Effector memory CD4-positive, alpha-beta T cell (primary cell): ENCODE results near the gene MEIG1.
A peak's percentile ranks its signal among the peaks of the same experiment; 100 is the strongest.
"Not testable (repeated sequence)": the region's sequence is repeated elsewhere in the genome, so short reads cannot be mapped to it uniquely, and the experiment has no call there.

Experiments
- DNase-seq, 3 donors: peaks; one replicate each; pipeline ENCODE4 v3.0.0-alpha.2; 2020
- H3K27ac ChIP-seq: 2 replicates; pipeline ENCODE4 v1.7.0; 2013; ENCODE audit warnings: mild to moderate bottlenecking, low read length, moderate library complexity; ENCODE audit not compliant: insufficient read depth, poor library complexity, severe bottlenecking
- H3K27me3 ChIP-seq: replicated peaks from 2 replicates; pipeline ENCODE4 v1.7.0; 2013; ENCODE audit warnings: mild to moderate bottlenecking, low read length; ENCODE audit not compliant: insufficient read depth, control insufficient read depth, poor library complexity, severe bottlenecking
- H3K36me3 ChIP-seq: 2 replicates; pipeline ENCODE4 v1.7.0; 2013; ENCODE audit warnings: mild to moderate bottlenecking, low read length, moderate library complexity; ENCODE audit not compliant: control insufficient read depth, insufficient read depth
- H3K4me1 ChIP-seq: 2 replicates; pipeline ENCODE4 v1.7.0; 2013; ENCODE audit warnings: low read length, mild to moderate bottlenecking; ENCODE audit not compliant: control insufficient read depth, insufficient read depth, poor library complexity, severe bottlenecking
- H3K4me3 ChIP-seq: 2 replicates; pipeline ENCODE4 v1.7.0; 2013; ENCODE audit warnings: low read length, low read depth, mild to moderate bottlenecking; ENCODE audit not compliant: insufficient read depth, poor library complexity, severe bottlenecking
- H3K9me3 ChIP-seq: 2 replicates; pipeline ENCODE4 v1.7.0; 2013; ENCODE audit warnings: mild to moderate bottlenecking, low read length, moderate library complexity; ENCODE audit not compliant: control insufficient read depth

MEIG1 gene

GRCh38 chr10:14954001-14954770 lies 5.0 kb upstream of the MEIG1 start, which contains the start of gene DCLRE1C:
TSS of gene DCLRE1C (minus strand) at chr10:14954096. CDS start at chr10:14954010, 86 bp downstream.
- peaks cover 21% of the 10 kb centered on the region for H3K4me1 ChIP-seq
- peak; percentile 77 to 82 (median 78) for DNase-seq

GRCh38 chr10:14954934-14955333 lies 4.3 kb upstream of the MEIG1 start:
- Histone ChIP-seq H3K9me3 (no peaks in the 10 kb centered on the region), H3K36me3 (no peaks in the 10 kb centered on the region), H3K27me3 (no peaks in the 10 kb centered on the region), H3K27ac (peak overlapping the region; percentile 81), H3K4me1 (peaks cover 21% of the 10 kb centered on the region), H3K4me3 (peak overlapping the region; percentile 56)
- DNase-seq: no peak

More at GRCh38 chr10:14954001-14954770, 5.0 kb upstream of the MEIG1 start, which contains the start of gene DCLRE1C:
- peak within 1 kb of the TSS; percentile 56 for H3K4me3 ChIP-seq
- peak within 1 kb of the TSS; percentile 81 for H3K27ac ChIP-seq
- no peaks in the 10 kb centered on the region for H3K27me3 ChIP-seq
- H3K9me3 ChIP-seq: no peaks in the 10 kb centered on the region
- H3K36me3 ChIP-seq: no peaks in the 10 kb centered on the region

GRCh38 chr10:14958872-14959220 lies 342 bp upstream of the MEIG1 start:
- peak overlapping the region; percentile 80 for H3K4me3 ChIP-seq
- no peaks in the 10 kb centered on the region for H3K36me3 ChIP-seq
- peak overlapping the region; percentile 87 for H3K27ac ChIP-seq
- DNase-seq: no peak
- no peaks in the 10 kb centered on the region for H3K27me3 ChIP-seq
- peaks cover 12% of the 10 kb centered on the region for H3K4me1 ChIP-seq
- no peaks in the 10 kb centered on the region for H3K9me3 ChIP-seq

GRCh38 chr10:14967897-14968296 lies 8.7 kb downstream of the MEIG1 start:
- Histone ChIP-seq H3K9me3 (no peaks in the 10 kb centered on the region), H3K4me3 (no peak overlapping the region), H3K4me1 (no peaks in the 10 kb centered on the region), H3K36me3 (no peaks in the 10 kb centered on the region), H3K27me3 (no peaks in the 10 kb centered on the region), H3K27ac (no peak overlapping the region)
- DNase-seq: no peak

GRCh38 chr10:14971867-14972448 lies 12.8 kb downstream of the MEIG1 start:
- DNase-seq: peak in 1 of 3 donors; percentile 11
- H3K4me1 ChIP-seq: no peaks in the 10 kb centered on the region
- H3K9me3 ChIP-seq: no peaks in the 10 kb centered on the region
- H3K27ac ChIP-seq: no peak overlapping the region
- no peaks in the 10 kb centered on the region for H3K27me3 ChIP-seq
- no peaks in the 10 kb centered on the region for H3K36me3 ChIP-seq
- no peak overlapping the region for H3K4me3 ChIP-seq

GRCh38 chr10:14974153-14974998 lies 15.2 kb downstream of the MEIG1 start:
- not testable (repeated sequence) for H3K4me3 ChIP-seq, H3K9me3 ChIP-seq, H3K27ac ChIP-seq, H3K4me1 ChIP-seq, DNase-seq, H3K36me3 ChIP-seq, H3K27me3 ChIP-seq

- Histone ChIP-seq H3K4me1 (no peaks in the 10 kb centered on the region), H3K27me3 (no peaks in the 10 kb centered on the region), H3K36me3 (no peaks in the 10 kb centered on the region), H3K4me3 (no peak overlapping the region), H3K9me3 (no peaks in the 10 kb centered on the region), H3K27ac (no peak overlapping the region)
- no peak for DNase-seq
Observed at GRCh38 chr10:14975672-14976273, 16.6 kb downstream of the MEIG1 start.

GRCh38 chr10:14982744-14983143 lies 23.6 kb downstream of the MEIG1 start:
- no peaks in the 10 kb centered on the region for H3K36me3 ChIP-seq
- H3K4me1 ChIP-seq: no peaks in the 10 kb centered on the region
- no peak overlapping the region for H3K4me3 ChIP-seq
- H3K27ac ChIP-seq: no peak overlapping the region
- H3K27me3 ChIP-seq: no peaks in the 10 kb centered on the region
- no peak for DNase-seq
- H3K9me3 ChIP-seq: no peaks in the 10 kb centered on the region

- H3K27ac ChIP-seq, H3K4me3 ChIP-seq, H3K9me3 ChIP-seq, DNase-seq, H3K27me3 ChIP-seq, H3K4me1 ChIP-seq, H3K36me3 ChIP-seq: not testable (repeated sequence)
Observed at GRCh38 chr10:14989552-14989951, 30.4 kb downstream of the MEIG1 start.
